GM19395 (cell line): Measurements from ENCODE around the gene DCANP1.

ENCODE experiments used
- ATAC-seq: cut with Tn5 transposase; IDR thresholded peaks from one replicate; pipeline ENCODE4 v1.9.1; 2021; ENCODE audit warnings: mild to moderate bottlenecking, moderate library complexity; ENCODE audit not compliant: unreplicated experiment

DCANP1 gene

DNA sequence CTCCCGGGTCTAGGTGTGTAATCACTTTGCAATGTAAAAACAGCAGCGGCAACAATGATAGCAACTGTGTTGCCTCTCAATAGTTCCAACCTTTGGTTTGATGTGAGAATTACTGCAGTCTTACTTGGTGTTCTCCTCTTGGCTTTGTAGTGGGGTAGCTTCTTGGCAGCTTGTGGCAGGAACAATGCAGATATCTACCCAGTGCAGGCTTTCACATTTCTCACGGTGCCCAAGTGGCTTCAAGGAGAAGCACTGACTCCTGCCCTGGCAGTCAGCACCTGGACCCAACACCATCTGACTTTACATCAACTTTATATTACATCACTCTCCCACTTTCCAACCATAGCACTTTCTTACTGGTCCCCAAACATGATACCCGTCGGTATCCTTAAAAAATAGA, 33.4 kb upstream of the DCANP1 start:
- no peak for ATAC-seq

- no peak for ATAC-seq
These were observed 31.8 kb upstream of the DCANP1 start for GRCh38 chr5:135478938-135479337.

- no peak for ATAC-seq
These were observed 30.5 kb upstream of the DCANP1 start for GRCh38 chr5:135477613-135478066.

- no peak for ATAC-seq
These were observed 29.8 kb upstream of the DCANP1 start for GRCh38 chr5:135476615-135477581.

GRCh38 chr5:135473956-135474670, 27.0 kb upstream of the DCANP1 start:
- ATAC-seq, result no peak

GRCh38 chr5:135472141-135472540, 25.0 kb upstream of the DCANP1 start:
- ATAC-seq, result no peak

DNA sequence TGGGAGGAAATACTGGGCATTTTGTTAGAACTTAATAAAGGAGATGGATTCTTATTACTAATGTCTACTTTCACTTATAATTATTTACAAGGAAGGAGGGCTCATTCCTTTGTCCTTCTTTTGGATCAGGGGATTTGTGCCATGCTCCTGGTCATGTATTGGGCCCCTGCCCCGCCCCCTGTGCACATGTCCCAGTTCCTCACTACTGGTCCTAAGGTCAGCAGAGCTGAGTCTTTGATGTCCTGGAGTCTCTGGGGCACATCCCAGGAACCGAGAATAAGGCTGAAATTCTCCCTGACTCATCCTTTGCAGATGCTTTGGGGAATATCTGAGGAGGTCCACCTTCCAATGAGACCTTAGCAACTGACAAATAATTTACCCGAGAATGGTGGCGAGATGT, 24.6 kb upstream of the DCANP1 start:
- no peak for ATAC-seq

DNA sequence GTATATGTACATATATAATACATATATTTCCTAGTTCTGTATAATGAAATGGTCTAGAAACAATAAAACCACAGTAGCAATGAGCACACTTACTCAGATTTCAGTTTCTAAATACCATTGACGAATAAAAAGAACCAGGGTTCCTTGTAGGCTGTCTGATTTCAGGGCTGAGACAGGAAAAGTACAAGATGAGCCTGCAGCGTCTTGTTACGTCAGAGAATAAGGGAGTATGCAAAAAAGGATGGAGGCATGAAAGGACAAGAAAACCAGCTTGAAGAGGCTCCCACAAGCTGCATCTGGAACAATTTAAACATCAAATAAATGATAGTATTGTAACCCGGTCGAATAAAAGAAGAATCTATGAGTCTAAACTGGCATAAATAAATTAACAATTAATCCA, 22.8 kb upstream of the DCANP1 start:
- no peak for ATAC-seq

- no peak for ATAC-seq
These were observed 21.4 kb upstream of the DCANP1 start for GRCh38 chr5:135468541-135468940.

DNA sequence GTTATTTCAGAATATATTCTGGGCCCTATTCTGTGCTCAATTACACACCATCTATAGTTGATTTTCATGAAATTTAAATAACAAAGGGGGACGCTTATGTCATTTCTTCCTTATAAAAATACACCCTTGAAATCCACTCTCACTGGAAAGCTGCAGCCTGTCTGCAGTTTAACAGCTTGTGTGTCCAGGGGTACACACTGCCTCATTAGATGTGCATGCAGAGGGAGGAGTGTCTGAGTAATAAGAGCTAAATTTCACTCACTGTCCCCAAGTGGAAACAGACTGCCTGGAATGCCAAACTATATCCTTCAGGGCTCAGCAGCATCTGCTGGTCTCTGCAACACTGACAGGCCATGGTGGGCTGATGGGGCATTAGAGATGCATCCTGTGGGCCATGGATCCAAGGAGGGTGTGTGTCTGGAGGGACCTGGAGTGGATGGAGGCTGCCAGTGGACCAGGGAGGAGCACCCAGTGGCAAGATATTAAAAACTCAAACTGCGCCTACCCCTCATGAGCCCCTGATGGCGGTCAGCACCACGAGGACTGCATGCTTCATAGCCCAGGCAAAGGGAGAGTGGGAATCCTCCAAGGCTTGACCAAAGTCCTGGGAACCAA, 20.8 kb upstream of the DCANP1 start:
- no peak for ATAC-seq

- ATAC-seq, result no peak
These were observed 20.0 kb upstream of the DCANP1 start for GRCh38 chr5:135467051-135467625.

GRCh38 chr5:135466178-135467050, 19.3 kb upstream of the DCANP1 start:
- ATAC-seq, result peak; percentile 81

DNA sequence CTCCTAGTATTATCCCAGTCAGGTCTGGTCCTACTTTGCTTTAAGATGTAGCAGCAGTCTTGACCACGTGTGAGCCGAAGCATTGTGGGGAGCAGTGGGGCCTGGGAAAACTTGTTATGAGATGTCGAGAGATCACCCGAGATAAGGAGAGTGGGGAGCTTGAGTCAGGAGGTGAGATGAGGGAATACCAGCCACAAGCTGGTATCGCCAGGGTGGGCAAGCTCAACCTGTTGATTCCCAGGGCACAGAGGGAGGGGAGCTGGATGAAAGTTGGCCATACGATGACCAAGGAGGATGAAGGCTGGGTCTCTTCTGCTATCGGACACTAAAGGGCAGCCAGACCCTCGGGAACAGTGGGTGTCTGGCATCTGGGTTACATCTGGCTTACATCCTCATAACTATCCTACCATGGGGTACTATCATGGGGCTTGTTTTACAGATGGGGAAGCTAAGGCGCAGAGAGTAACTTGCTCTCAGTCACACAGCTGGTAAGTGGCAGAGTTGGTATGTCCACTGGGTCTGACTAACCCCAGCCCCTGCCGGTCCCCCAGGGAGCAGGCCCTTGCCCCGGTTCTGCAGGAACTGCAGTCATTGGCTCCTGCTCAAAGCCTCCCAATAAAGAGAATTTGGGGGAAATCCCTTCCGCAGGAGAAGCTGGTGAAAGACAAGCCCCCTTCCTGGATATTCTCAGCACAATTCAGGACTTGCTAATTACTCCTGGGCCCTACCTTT, 18.4 kb upstream of the DCANP1 start:
- ATAC-seq, result no peak

- ATAC-seq, result no peak
These were observed 15.2 kb upstream of the DCANP1 start for GRCh38 chr5:135462304-135462703.

GRCh38 chr5:135461481-135462151, 14.5 kb upstream of the DCANP1 start:
- ATAC-seq, result no peak

DNA sequence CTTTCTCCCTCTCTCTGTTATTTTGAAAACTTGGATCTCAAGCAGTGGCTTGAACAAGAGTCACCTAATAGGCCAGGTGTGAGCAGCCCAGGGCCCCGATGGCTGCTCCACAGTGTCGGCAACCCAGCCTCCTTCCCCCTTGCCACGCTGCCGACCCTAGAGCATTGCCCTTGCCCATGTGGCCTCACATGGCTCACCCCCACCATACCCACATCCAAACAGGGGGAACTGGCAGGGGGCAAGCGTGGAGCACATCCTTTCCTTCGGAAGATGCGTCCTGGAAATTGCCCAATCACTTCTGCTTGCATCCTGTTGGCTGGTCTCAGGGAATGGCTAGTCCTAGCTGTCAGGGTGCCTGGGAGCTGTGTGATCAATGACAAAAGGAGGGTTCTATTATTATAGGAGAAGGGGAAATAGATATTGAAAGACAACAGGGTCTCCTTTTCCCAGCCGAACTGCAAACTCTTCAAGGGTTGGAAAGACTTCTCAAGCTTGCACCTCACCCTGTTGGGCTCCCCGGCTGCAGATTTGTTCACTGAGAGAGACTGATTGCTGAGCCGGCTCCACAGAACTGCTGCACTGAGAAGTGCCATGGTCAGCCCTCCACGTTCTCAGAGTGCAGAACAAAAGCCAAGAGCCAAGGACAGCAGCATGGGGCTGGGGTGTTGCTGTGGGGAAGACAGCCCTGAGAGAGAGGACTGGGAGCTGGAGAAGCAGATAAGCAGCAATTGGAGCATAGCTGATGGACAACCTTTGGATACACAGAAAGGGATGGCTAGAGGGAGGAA, 13.3 kb upstream of the DCANP1 start:
- no peak for ATAC-seq

DNA sequence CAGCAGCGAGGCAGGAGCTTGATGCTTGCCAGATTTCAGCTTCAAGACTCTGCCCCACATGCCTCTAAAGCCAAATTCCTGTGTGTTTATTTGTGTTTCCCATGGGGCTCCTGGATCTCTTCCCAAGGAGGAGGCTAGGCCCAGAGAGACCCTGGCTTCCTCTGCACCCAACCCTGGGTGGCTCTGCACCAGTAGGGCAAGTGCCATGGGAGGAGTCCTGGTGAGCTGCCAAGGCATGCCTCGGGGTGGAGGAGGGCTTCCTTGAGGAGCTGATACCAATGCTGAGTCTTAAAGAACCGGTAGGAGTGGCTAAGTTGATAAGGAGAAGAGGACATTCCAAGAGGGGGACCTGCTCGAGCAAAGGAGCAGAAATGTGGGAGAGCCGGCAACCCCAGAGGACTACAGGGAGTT, 11.8 kb upstream of the DCANP1 start:
- no peak for ATAC-seq

GRCh38 chr5:135458356-135458755, 11.2 kb upstream of the DCANP1 start:
- no peak for ATAC-seq
